GM10266 (cell line): ENCODE data around the gene SHB.

ENCODE experiments used
- DNase-seq: peaks from one replicate; pipeline ENCODE4 v3.0.0; 2012; ENCODE audit errors: extremely low spot score
- CTCF ChIP-seq: IDR thresholded peaks from 2 replicates; pipeline ENCODE4 v1.5.1; 2012; ENCODE audit warnings: mild to moderate bottlenecking, low read depth; ENCODE audit not compliant: control insufficient read depth, insufficient read depth; ENCODE audit errors: missing control alignments

Gene SHB

GRCh38 chr9:38009990-38010389, 59.0 kb downstream of the SHB start:
- no peak for DNase-seq
- TF ChIP-seq CTCF, result no peak

- TF ChIP-seq CTCF, result no peak
- no peak for DNase-seq
Measured at GRCh38 chr9:38009035-38009501, 60.0 kb downstream of the SHB start.

GRCh38 chr9:38008168-38009034, 60.6 kb downstream of the SHB start:
- DNase-seq, result peak; percentile 70

GRCh38 chr9:38007016-38007415, 62.0 kb downstream of the SHB start:
- no peak for TF ChIP-seq CTCF
- DNase-seq, result no peak

More at GRCh38 chr9:38008168-38009034, 60.6 kb downstream of the SHB start:
- no peak for TF ChIP-seq CTCF

GRCh38 chr9:38006163-38006562, 62.9 kb downstream of the SHB start:
- DNase-seq, result no peak

GRCh38 chr9:38004809-38005560, 64.0 kb downstream of the SHB start:
- no peak for TF ChIP-seq CTCF
- no peak for DNase-seq

More at GRCh38 chr9:38006163-38006562, 62.9 kb downstream of the SHB start:
- TF ChIP-seq CTCF, result no peak
